ENCODE measurements around the gene KLC4.

KLC4 gene

GRCh38 chr6:43013843-43014433 is 45.5 kb upstream of the KLC4 start, which contains the start of the genes KLHDC3 and MEA1:
KLHDC3 (plus strand) TSS chr6:43014249; CDS start chr6:43017193, 2,944 bp downstream.
MEA1 (minus strand) TSS chr6:43013946; CDS start chr6:43013813, 133 bp downstream.
- Histone ChIP-seq H3K4me2 (ENCODE audit: low read length) (peak within 1 kb of the TSS; percentile 62), H4K91ac (ENCODE audit: low read depth, low read length) (peak within 1 kb of the TSS; percentile 88), H4K8ac (ENCODE audit: low read depth, low read length) (peak within 1 kb of the TSS; percentile 81), H3K79me2 (ENCODE audit: control insufficient read depth, insufficient read depth, low read length, poor library complexity) (peaks cover 6% of the 10 kb centered on the region), H2AK5ac (ENCODE audit: low read length) (peak within 1 kb of the TSS; percentile 62), H3K27me3 (ENCODE audit: insufficient read depth, low read length) (no peaks in the 10 kb centered on the region), H3K36me3 (ENCODE audit: control insufficient read depth in 1 of 2, insufficient read depth in 2 of 2, low read length in 2 of 2) (peaks cover 51% of the 10 kb centered on the region in 2 experiments), H3K14ac (ENCODE audit: low read length) (peak within 1 kb of the TSS; percentile 89), H3K79me1 (ENCODE audit: low read length) (peaks cover 5% of the 10 kb centered on the region), H3K18ac (ENCODE audit: low read length) (peak within 1 kb of the TSS; percentile 75), H3K9ac (ENCODE audit: low read length) (peak within 1 kb of the TSS; percentile 85), H3K4ac (ENCODE audit: low read depth, low read length) (peak within 1 kb of the TSS; percentile 90), H4K12ac (ENCODE audit: low read depth, low read length) (peak within 1 kb of the TSS; percentile 79), H3K27ac (ENCODE audit: low read depth, low read length) (peak within 1 kb of the TSS; percentile 54), H3K4me1 (ENCODE audit: control insufficient read depth in 1 of 2, insufficient read depth in 2 of 2, low read length in 2 of 2) (peaks cover 6 to 11% of the 10 kb centered on the region in 2 experiments), H2AFZ (ENCODE audit: insufficient read depth, low read length, poor library complexity) (peak within 1 kb of the TSS; percentile 85), H3K23ac (ENCODE audit: low read length) (no peak within 1 kb of the TSS), H3K9me3 (ENCODE audit: insufficient read depth, low read depth, low read length) (no peaks in the 10 kb centered on the region), H3K4me3 (ENCODE audit: low read depth, low read length) (peak within 1 kb of the TSS; percentile 89), H2BK120ac (ENCODE audit: insufficient read depth, low read length, poor library complexity) (peak within 1 kb of the TSS; percentile 61), H2BK12ac (ENCODE audit: low read length) (no peak within 1 kb of the TSS), H2BK5ac (ENCODE audit: low read depth, low read length, poor library complexity) (peak within 1 kb of the TSS; percentile 29)
- no CpG with 5 or more reads among the region's 51 CpGs for WGBS (ENCODE audit: extremely low coverage, insufficient coverage, insufficient read length)
- DNase-seq: peak; percentile 100

DNA sequence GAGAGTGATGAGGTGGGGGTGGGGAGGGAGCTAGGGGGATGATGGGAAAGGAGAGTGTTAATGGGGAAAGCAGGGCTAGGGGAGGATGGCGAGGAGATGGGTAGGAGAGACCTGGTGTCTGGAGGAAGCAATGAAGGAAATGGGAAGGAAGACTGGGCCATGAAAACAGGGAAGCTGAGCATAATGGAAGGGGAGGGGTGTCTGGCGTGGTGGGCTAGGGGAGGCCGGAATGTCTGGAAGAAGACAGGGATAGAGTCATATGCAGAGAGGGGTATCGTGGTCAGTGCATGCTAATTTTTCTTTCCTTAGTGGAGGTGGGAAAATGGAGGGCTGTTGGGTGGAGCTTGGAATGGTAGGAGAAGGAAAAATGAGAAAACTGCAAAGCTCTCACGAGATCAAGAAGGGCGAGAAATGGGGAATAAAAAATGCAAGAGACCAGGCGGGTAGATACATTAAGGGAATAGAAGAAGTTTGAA is 45.0 kb upstream of the KLC4 start:
- 100% methylated on average over 1 of the region's 7 CpGs for WGBS (ENCODE audit: extremely low coverage, insufficient coverage, insufficient read length)
- peak overlapping the region; percentile 19 for H3K9ac ChIP-seq (ENCODE audit: low read length)

DNA sequence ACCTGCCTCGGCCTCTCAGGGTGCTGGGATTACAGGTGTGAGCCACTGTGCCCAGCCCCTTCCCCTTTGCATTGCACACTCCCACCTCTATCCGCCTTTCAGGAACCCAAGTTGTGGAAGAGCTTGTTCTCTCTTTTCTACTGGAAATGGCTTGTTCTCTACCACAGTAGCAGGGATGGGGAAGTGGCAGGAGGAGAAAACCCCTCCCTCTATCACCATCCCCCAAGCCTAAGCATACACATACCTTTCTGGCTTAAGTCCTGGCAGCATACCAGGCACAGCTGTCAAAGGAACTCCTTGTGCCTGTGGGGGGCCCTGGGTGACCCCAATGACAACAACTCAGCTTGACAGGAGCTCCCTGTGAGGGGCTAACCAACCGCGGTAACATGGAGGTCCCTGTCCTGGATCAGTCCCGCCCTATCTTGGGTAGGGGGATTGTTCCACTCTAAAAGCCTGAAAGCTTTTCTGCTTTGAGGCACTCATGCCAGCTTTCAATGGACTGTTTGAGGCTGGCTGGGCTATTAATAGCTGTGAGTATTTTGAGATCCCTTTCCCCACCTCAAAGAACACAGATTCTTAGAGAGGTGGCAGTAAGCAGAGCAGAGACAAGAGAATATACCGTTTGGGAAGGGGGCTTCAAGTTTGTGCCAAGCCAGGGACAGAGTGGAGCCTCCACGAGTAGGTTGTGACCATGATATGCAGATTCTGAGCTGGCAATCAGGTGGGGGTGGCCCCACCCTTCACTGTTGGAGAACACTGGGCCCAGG is 43.1 kb upstream of the KLC4 start:
- Histone ChIP-seq H2BK120ac (ENCODE audit: insufficient read depth, low read length, poor library complexity) (no peak overlapping the region), H3K79me2 (ENCODE audit: control insufficient read depth, insufficient read depth, low read length, poor library complexity) (peaks cover 8% of the 10 kb centered on the region), H4K8ac (ENCODE audit: low read depth, low read length) (no peak overlapping the region), H3K9ac (ENCODE audit: low read length) (no peak overlapping the region), H3K27me3 (ENCODE audit: insufficient read depth, low read length) (no peaks in the 10 kb centered on the region), H3K14ac (ENCODE audit: low read length) (no peak overlapping the region), H3K4me1 (ENCODE audit: control insufficient read depth in 1 of 2, insufficient read depth in 2 of 2, low read length in 2 of 2) (peaks cover 6 to 19% of the 10 kb centered on the region in 2 experiments), H2AFZ (ENCODE audit: insufficient read depth, low read length, poor library complexity) (no peak overlapping the region), H3K9me3 (ENCODE audit: insufficient read depth, low read depth, low read length) (no peaks in the 10 kb centered on the region), H3K18ac (ENCODE audit: low read length) (peak overlapping the region; percentile 11), H3K4me2 (ENCODE audit: low read length) (no peak overlapping the region), H2BK12ac (ENCODE audit: low read length) (no peak overlapping the region), H4K91ac (ENCODE audit: low read depth, low read length) (no peak overlapping the region), H2BK5ac (ENCODE audit: low read depth, low read length, poor library complexity) (no peak overlapping the region), H3K36me3 (ENCODE audit: control insufficient read depth in 1 of 2, insufficient read depth in 2 of 2, low read length in 2 of 2) (peaks cover 34 to 44% of the 10 kb centered on the region in 2 experiments), H3K79me1 (ENCODE audit: low read length) (peaks cover 7% of the 10 kb centered on the region), H3K4ac (ENCODE audit: low read depth, low read length) (no peak overlapping the region), H3K23ac (ENCODE audit: low read length) (no peak overlapping the region), H3K27ac (ENCODE audit: low read depth, low read length) (no peak overlapping the region), H4K12ac (ENCODE audit: low read depth, low read length) (no peak overlapping the region), H3K4me3 (ENCODE audit: low read depth, low read length) (no peak overlapping the region), H2AK5ac (ENCODE audit: low read length) (no peak overlapping the region)
- WGBS (ENCODE audit: extremely low coverage, insufficient coverage, insufficient read length): no CpG with 5 or more reads among the region's 7 CpGs
- no peak for DNase-seq

More for the DNA sequence above, 45.0 kb upstream of the KLC4 start:
- peaks cover 6% of the 10 kb centered on the region for H3K79me2 ChIP-seq (ENCODE audit: control insufficient read depth, insufficient read depth, low read length, poor library complexity)
- peak in 1 of 2 donors; percentile 26 for DNase-seq
- peak overlapping the region; percentile 49 for H3K18ac ChIP-seq (ENCODE audit: low read length)
- peak overlapping the region; percentile 81 for H4K8ac ChIP-seq (ENCODE audit: low read depth, low read length)
- H2AK5ac ChIP-seq (ENCODE audit: low read length): peak overlapping the region; percentile 62
- H2BK5ac ChIP-seq (ENCODE audit: low read depth, low read length, poor library complexity): peak overlapping the region; percentile 29
- no peak overlapping the region for H2BK12ac ChIP-seq (ENCODE audit: low read length)
- H3K9me3 ChIP-seq (ENCODE audit: insufficient read depth, low read depth, low read length): no peaks in the 10 kb centered on the region
- peaks cover 5% of the 10 kb centered on the region for H3K79me1 ChIP-seq (ENCODE audit: low read length)
- peak overlapping the region; percentile 61 for H2BK120ac ChIP-seq (ENCODE audit: insufficient read depth, low read length, poor library complexity)
- peaks cover 46 to 49% of the 10 kb centered on the region in 2 experiments for H3K36me3 ChIP-seq (ENCODE audit: control insufficient read depth in 1 of 2, insufficient read depth in 2 of 2, low read length in 2 of 2)
- H3K4me1 ChIP-seq (ENCODE audit: control insufficient read depth in 1 of 2, insufficient read depth in 2 of 2, low read length in 2 of 2): peaks cover 6 to 11% of the 10 kb centered on the region in 2 experiments
- peak overlapping the region; percentile 62 for H3K4me2 ChIP-seq (ENCODE audit: low read length)
- H3K27ac ChIP-seq (ENCODE audit: low read depth, low read length): peak overlapping the region; percentile 54
- H4K91ac ChIP-seq (ENCODE audit: low read depth, low read length): peak overlapping the region; percentile 88
- H3K4ac ChIP-seq (ENCODE audit: low read depth, low read length): peak overlapping the region; percentile 90
- peak overlapping the region; percentile 89 for H3K14ac ChIP-seq (ENCODE audit: low read length)
- peak overlapping the region; percentile 79 for H4K12ac ChIP-seq (ENCODE audit: low read depth, low read length)
- H3K4me3 ChIP-seq (ENCODE audit: low read depth, low read length): peak overlapping the region; percentile 89
- H2AFZ ChIP-seq (ENCODE audit: insufficient read depth, low read length, poor library complexity): peak overlapping the region; percentile 85
- no peaks in the 10 kb centered on the region for H3K27me3 ChIP-seq (ENCODE audit: insufficient read depth, low read length)
- no peak overlapping the region for H3K23ac ChIP-seq (ENCODE audit: low read length)

GRCh38 chr6:43016943-43017334 is 42.5 kb upstream of the KLC4 start:
- WGBS (ENCODE audit: extremely low coverage, insufficient coverage, insufficient read length): no CpG with 5 or more reads among the region's 12 CpGs
- Histone ChIP-seq H3K4ac (ENCODE audit: low read depth, low read length) (no peak overlapping the region), H3K27ac (ENCODE audit: low read depth, low read length) (no peak overlapping the region), H2BK120ac (ENCODE audit: insufficient read depth, low read length, poor library complexity) (no peak overlapping the region), H3K27me3 (ENCODE audit: insufficient read depth, low read length) (no peaks in the 10 kb centered on the region), H3K79me1 (ENCODE audit: low read length) (peaks cover 10% of the 10 kb centered on the region), H2AK5ac (ENCODE audit: low read length) (no peak overlapping the region), H3K9ac (ENCODE audit: low read length) (no peak overlapping the region), H2BK12ac (ENCODE audit: low read length) (no peak overlapping the region), H4K12ac (ENCODE audit: low read depth, low read length) (no peak overlapping the region), H4K8ac (ENCODE audit: low read depth, low read length) (no peak overlapping the region), H3K79me2 (ENCODE audit: control insufficient read depth, insufficient read depth, low read length, poor library complexity) (peaks cover 11% of the 10 kb centered on the region), H2AFZ (ENCODE audit: insufficient read depth, low read length, poor library complexity) (no peak overlapping the region), H3K4me2 (ENCODE audit: low read length) (no peak overlapping the region), H3K9me3 (ENCODE audit: insufficient read depth, low read depth, low read length) (no peaks in the 10 kb centered on the region), H2BK5ac (ENCODE audit: low read depth, low read length, poor library complexity) (no peak overlapping the region), H3K23ac (ENCODE audit: low read length) (no peak overlapping the region), H3K4me1 (ENCODE audit: control insufficient read depth in 1 of 2, insufficient read depth in 2 of 2, low read length in 2 of 2) (peaks cover 6 to 19% of the 10 kb centered on the region in 2 experiments), H3K4me3 (ENCODE audit: low read depth, low read length) (no peak overlapping the region), H3K36me3 (ENCODE audit: control insufficient read depth in 1 of 2, insufficient read depth in 2 of 2, low read length in 2 of 2) (peaks cover 28 to 38% of the 10 kb centered on the region in 2 experiments), H3K18ac (ENCODE audit: low read length) (peak overlapping the region; percentile 11), H3K14ac (ENCODE audit: low read length) (no peak overlapping the region), H4K91ac (ENCODE audit: low read depth, low read length) (no peak overlapping the region)
- no peak for DNase-seq
